PC-3 (cell line): ENCODE measurements around the gene UNC119B.

Source experiments
- EZH2 ChIP-seq: fragments of 300-600 bp; sonication (generic); IDR thresholded peaks from one replicate; pipeline ENCODE4 v1.6.1; 2017; ENCODE audit warnings: antibody characterized with exemption, mild to moderate bottlenecking, low read length; ENCODE audit not compliant: unreplicated experiment
- TF ChIP-seq, protein P1 (sequence below): fragments of 300-600 bp; sonication (generic); conservative IDR thresholded peaks from 2 replicates; pipeline ENCODE4 v1.5.1; 2017; ENCODE audit warnings: antibody characterized with exemption, low read depth, mild to moderate bottlenecking, low read length

DNA sequence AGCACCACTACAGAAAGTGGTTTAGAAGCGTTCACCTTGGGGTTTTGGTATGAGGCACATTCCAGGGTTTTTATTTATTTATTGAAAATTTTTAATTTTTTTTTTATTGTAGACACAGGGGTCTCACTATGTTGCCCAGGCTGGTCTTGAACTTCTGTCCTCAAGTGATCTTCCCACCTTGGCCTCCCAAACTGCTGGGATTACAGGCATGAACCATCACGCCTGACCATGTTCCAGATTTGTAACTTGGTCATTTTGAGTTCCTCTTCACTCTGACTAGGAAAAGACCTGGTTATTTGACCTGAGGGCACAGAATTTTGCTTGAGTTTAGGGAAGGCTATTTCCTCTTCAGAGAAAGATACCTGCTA, 20.2 kb upstream of the UNC119B start:
- TF ChIP-seq, protein P1, sequence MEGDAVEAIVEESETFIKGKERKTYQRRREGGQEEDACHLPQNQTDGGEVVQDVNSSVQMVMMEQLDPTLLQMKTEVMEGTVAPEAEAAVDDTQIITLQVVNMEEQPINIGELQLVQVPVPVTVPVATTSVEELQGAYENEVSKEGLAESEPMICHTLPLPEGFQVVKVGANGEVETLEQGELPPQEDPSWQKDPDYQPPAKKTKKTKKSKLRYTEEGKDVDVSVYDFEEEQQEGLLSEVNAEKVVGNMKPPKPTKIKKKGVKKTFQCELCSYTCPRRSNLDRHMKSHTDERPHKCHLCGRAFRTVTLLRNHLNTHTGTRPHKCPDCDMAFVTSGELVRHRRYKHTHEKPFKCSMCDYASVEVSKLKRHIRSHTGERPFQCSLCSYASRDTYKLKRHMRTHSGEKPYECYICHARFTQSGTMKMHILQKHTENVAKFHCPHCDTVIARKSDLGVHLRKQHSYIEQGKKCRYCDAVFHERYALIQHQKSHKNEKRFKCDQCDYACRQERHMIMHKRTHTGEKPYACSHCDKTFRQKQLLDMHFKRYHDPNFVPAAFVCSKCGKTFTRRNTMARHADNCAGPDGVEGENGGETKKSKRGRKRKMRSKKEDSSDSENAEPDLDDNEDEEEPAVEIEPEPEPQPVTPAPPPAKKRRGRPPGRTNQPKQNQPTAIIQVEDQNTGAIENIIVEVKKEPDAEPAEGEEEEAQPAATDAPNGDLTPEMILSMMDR: no peak
- TF ChIP-seq EZH2: no peak
